GM23338 (cell line): Measurements from ENCODE around the gene MIPEP. TPM values are rescaled to one million over a fixed set of nuclear protein-coding genes. Genes with fewer than 3 reads are reported as not detected.

Experiments used
- ATAC-seq: fragments of 200-7000 bp; cut with Tn5 transposase; 3 replicates; pipeline ENCODE4 v1.9.1; 2020
- DNase-seq: peaks from one replicate; pipeline ENCODE4 v3.0.0-alpha.2; 2015; ENCODE audit warnings: low spot score
- H2AFZ ChIP-seq: fragments of 200-600 bp; sonication (generic); 2 replicates; pipeline ENCODE4 v1.8.0; 2016; ENCODE audit warnings: antibody characterized with exemption, mild to moderate bottlenecking, moderate library complexity
- H3F3A ChIP-seq: fragments of 200-600 bp; sonication (generic); replicated peaks from 2 replicates; pipeline ENCODE4 v1.8.0; 2017; ENCODE audit warnings: antibody characterized with exemption, mixed run types, low read depth
- H3K27ac ChIP-seq: fragments of 200-600 bp; sonication (generic); 2 replicates; pipeline ENCODE4 v1.6.1; 2016; ENCODE audit warnings: low read depth
- H3K27me3 ChIP-seq: fragments of 200-600 bp; sonication (generic); 2 replicates; pipeline ENCODE4 v1.8.0; 2016; ENCODE audit warnings: mild to moderate bottlenecking, mixed run types, moderate library complexity; ENCODE audit not compliant: insufficient read depth
- H3K36me3 ChIP-seq: fragments of 200-600 bp; sonication (generic); 2 replicates; pipeline ENCODE4 v1.8.0; 2016; ENCODE audit warnings: mild to moderate bottlenecking; ENCODE audit not compliant: insufficient read depth
- H3K4me1 ChIP-seq: fragments of 200-600 bp; sonication (generic); 2 replicates; pipeline ENCODE4 v1.8.0; 2016; ENCODE audit warnings: mild to moderate bottlenecking, moderate library complexity; ENCODE audit not compliant: insufficient read depth
- H3K4me2 ChIP-seq: fragments of 200-600 bp; sonication (generic); 2 replicates; pipeline ENCODE4 v1.7.1; 2017; ENCODE audit warnings: mixed run types
- H3K4me3 ChIP-seq: fragments of 200-600 bp; sonication (generic); 2 replicates; pipeline ENCODE4 v1.6.1; 2016; ENCODE audit warnings: mixed run types
- H3K79me2 ChIP-seq: fragments of 200-600 bp; sonication (generic); replicated peaks from 2 replicates; pipeline ENCODE4 v1.8.0; 2017; ENCODE audit warnings: mild to moderate bottlenecking; ENCODE audit not compliant: insufficient read depth
- H3K9me2 ChIP-seq: fragments of 200-600 bp; sonication (generic); 2 replicates; pipeline ENCODE4 v1.8.0; 2017; ENCODE audit not compliant: insufficient read depth
- H4K20me1 ChIP-seq: fragments of 200-600 bp; sonication (generic); replicated peaks from 2 replicates; pipeline ENCODE4 v1.8.0; 2017; ENCODE audit warnings: mild to moderate bottlenecking; ENCODE audit not compliant: insufficient read depth
- H3K27ac Mint-ChIP-seq: 2 replicates; pipeline ENCODE4 v1.8.0; 2020; ENCODE audit warnings: inconsistent platforms, mild to moderate bottlenecking, moderate library complexity, mixed read lengths
- H3K27me3 Mint-ChIP-seq: 3 replicates; pipeline ENCODE4 v1.8.0; 2022; ENCODE audit warnings: low read depth, mild to moderate bottlenecking, moderate library complexity, mixed read lengths, inconsistent platforms; ENCODE audit not compliant: insufficient read depth, poor library complexity
- H3K36me3 Mint-ChIP-seq: 3 replicates; pipeline ENCODE4 v1.8.0; 2021; ENCODE audit warnings: low read depth, mild to moderate bottlenecking, inconsistent platforms, moderate library complexity, mixed read lengths
- H3K4me1 Mint-ChIP-seq: 3 replicates; pipeline ENCODE4 v1.8.0; 2020; ENCODE audit warnings: mild to moderate bottlenecking, inconsistent platforms, mixed read lengths
- H3K4me3 Mint-ChIP-seq: 3 replicates; pipeline ENCODE4 v1.8.0; 2021; ENCODE audit warnings: moderate library complexity, mild to moderate bottlenecking, inconsistent platforms, mixed read lengths
- H3K9me3 Mint-ChIP-seq: 3 replicates; pipeline ENCODE4 v1.8.0; 2020; ENCODE audit warnings: moderate library complexity, mild to moderate bottlenecking, inconsistent platforms, mixed read lengths
- CREB1 ChIP-seq: fragments of 250-450 bp; sonication (Bioruptor Pico); IDR thresholded peaks from 2 replicates; pipeline ENCODE4 v1.5.0; 2020; ENCODE audit warnings: low read depth, mild to moderate bottlenecking, moderate library complexity
- CTCF ChIP-seq, 2 experiments: fragments of 200-600 bp in 1 of 2; sonication (generic) in 1 of 2; conservative IDR thresholded peaks; 2 replicates each; pipeline versions ENCODE4 v1.5.1 to v1.6.1; 2016 to 2017; ENCODE audit warnings: antibody characterized with exemption in 2 of 2, low read depth in 2 of 2, mild to moderate bottlenecking in 2 of 2, moderate library complexity in 1 of 2
- EZH2 ChIP-seq: fragments of 200-600 bp; sonication (generic); IDR thresholded peaks from one replicate; pipeline ENCODE4 v1.8.0; 2017; ENCODE audit warnings: antibody characterized with exemption, mild to moderate bottlenecking, low read depth; ENCODE audit not compliant: unreplicated experiment
- EZH2phosphoT487 ChIP-seq: fragments of 200-600 bp; sonication (generic); IDR thresholded peaks from one replicate; pipeline ENCODE4 v1.8.1; 2018; ENCODE audit warnings: antibody characterized with exemption; ENCODE audit not compliant: unreplicated experiment
- JUNB ChIP-seq: IDR thresholded peaks from one replicate; pipeline ENCODE4 v1.6.1; 2016; ENCODE audit warnings: antibody characterized with exemption; ENCODE audit not compliant: unreplicated experiment
- NANOG ChIP-seq: IDR thresholded peaks from 2 replicates; pipeline ENCODE4 v1.6.1; 2016; ENCODE audit warnings: antibody characterized with exemption, borderline replicate concordance
- POLR2AphosphoS5 ChIP-seq: IDR thresholded peaks from 2 replicates; pipeline ENCODE4 v1.6.1; 2016; ENCODE audit warnings: antibody characterized with exemption, low read depth
- STAT1 ChIP-seq: IDR thresholded peaks from one replicate; pipeline ENCODE4 v1.6.1; 2016; ENCODE audit warnings: antibody characterized with exemption; ENCODE audit not compliant: unreplicated experiment
- ZNF114 ChIP-seq: fragments of 250-450 bp; sonication (Bioruptor Pico); IDR thresholded peaks from 2 replicates; pipeline ENCODE4 v1.5.0; 2020; ENCODE audit warnings: mild to moderate bottlenecking, moderate library complexity
- ZNF331 ChIP-seq: fragments of 250-450 bp; sonication (Bioruptor Pico); IDR thresholded peaks from 2 replicates; pipeline ENCODE4 v1.5.0; 2020; ENCODE audit warnings: low read depth, mild to moderate bottlenecking, moderate library complexity
- polyA plus RNA-seq: library from polyadenylated mRNA; unstranded; fragments of >200 nt; fragmentation: Nextera tagmentation; extraction: Ambion mirVana; gene quantifications from 2 replicates; pipeline ENCODE4 v1.2.1, GENCODE V29; 2016
- total RNA-seq: library from RNA; depleted of rRNA; stranded (reverse); fragments of >200 nt; shearing (Covaris generic); gene quantifications from 2 replicates; pipeline ENCODE4 v1.2.3, GENCODE V29; 2014
- TF ChIP-seq, protein P1 (sequence below): IDR thresholded peaks from one replicate; pipeline ENCODE4 v1.6.1; 2018; ENCODE audit warnings: antibody characterized with exemption; ENCODE audit not compliant: unreplicated experiment
- TF ChIP-seq, protein P2 (sequence below): IDR thresholded peaks from 2 replicates; pipeline ENCODE4 v1.6.1; 2016; ENCODE audit warnings: antibody characterized with exemption

Gene MIPEP
- total and polyA plus RNA-seq, 2 experiments from 2014 or later, result 20.8 to 22.5 TPM

DNA sequence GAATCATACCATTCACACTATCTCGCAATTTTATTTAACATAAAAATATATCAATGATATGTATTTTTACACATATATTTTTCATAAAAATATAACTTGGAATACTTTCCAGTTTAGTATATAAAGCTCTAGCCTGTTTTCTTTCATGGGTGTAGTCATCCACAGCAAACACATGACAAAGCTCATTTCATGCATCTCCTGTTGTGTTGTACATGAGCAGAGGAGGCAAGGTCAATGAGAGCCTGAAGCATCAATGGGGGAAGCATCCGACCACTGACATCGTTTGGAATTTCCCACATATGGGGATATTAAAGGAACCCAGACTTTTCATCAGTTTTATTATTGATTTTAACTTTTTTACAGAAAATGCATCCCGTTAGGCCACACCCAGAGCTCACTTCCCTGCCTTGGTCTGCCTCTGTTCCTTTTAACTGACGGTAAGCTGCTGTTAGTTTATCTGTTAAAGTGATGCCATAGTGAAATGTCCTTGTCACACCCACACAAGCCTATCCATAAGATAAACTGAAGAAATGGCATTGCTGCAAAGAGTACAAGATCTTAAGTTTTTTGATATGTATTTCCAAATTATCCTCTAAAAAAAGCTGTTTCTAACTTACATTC lies 44.0 kb downstream of the MIPEP start:
- H3K27ac Mint-ChIP-seq, result no peak overlapping the region
- Histone ChIP-seq H3K9me2 (no peaks in the 10 kb centered on the region), H3K4me3 (no peak overlapping the region), H3K27me3 (no peaks in the 10 kb centered on the region), H2AFZ (no peak overlapping the region), H4K20me1 (no peaks in the 10 kb centered on the region), H3K36me3 (no peaks in the 10 kb centered on the region), H3K4me2 (no peak overlapping the region), H3K4me1 (no peaks in the 10 kb centered on the region), H3K27ac (no peak overlapping the region), H3F3A (no peaks in the 10 kb centered on the region), H3K79me2 (no peaks in the 10 kb centered on the region)
- no peak overlapping the region for H3K4me3 Mint-ChIP-seq
- H3K36me3 Mint-ChIP-seq, result no peaks in the 10 kb centered on the region
- no peaks in the 10 kb centered on the region for H3K27me3 Mint-ChIP-seq
- TF ChIP-seq NANOG (no peak), JUNB (no peak)
- TF ChIP-seq, protein P1, sequence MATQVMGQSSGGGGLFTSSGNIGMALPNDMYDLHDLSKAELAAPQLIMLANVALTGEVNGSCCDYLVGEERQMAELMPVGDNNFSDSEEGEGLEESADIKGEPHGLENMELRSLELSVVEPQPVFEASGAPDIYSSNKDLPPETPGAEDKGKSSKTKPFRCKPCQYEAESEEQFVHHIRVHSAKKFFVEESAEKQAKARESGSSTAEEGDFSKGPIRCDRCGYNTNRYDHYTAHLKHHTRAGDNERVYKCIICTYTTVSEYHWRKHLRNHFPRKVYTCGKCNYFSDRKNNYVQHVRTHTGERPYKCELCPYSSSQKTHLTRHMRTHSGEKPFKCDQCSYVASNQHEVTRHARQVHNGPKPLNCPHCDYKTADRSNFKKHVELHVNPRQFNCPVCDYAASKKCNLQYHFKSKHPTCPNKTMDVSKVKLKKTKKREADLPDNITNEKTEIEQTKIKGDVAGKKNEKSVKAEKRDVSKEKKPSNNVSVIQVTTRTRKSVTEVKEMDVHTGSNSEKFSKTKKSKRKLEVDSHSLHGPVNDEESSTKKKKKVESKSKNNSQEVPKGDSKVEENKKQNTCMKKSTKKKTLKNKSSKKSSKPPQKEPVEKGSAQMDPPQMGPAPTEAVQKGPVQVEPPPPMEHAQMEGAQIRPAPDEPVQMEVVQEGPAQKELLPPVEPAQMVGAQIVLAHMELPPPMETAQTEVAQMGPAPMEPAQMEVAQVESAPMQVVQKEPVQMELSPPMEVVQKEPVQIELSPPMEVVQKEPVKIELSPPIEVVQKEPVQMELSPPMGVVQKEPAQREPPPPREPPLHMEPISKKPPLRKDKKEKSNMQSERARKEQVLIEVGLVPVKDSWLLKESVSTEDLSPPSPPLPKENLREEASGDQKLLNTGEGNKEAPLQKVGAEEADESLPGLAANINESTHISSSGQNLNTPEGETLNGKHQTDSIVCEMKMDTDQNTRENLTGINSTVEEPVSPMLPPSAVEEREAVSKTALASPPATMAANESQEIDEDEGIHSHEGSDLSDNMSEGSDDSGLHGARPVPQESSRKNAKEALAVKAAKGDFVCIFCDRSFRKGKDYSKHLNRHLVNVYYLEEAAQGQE, result no peak
- no peak for DNase-seq
- H3K4me1 Mint-ChIP-seq, result peaks cover 5% of the 10 kb centered on the region; the same call in 2 of the 3 replicates
- no peak for ATAC-seq
- no peaks in the 10 kb centered on the region for H3K9me3 Mint-ChIP-seq

DNA sequence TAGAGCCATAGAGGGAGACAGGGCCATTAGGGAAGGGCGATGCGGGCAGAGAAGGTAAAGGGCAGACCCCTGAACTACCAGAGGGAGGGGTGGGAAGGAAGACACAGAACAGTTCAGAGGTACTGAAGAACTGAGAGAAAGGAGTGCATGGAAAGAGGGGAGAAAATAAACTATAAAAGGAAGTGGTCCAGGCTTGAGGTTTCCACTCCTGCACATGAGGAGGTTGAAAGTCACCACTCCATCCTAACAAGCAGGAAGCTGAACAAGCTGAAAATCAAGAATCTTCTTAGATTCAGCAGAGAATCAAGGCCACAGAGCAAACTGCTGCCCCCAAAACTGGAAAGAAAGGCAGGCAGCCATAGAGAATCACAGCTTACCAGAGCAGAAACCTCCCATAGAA lies 45.1 kb downstream of the MIPEP start:
- no peaks in the 10 kb centered on the region for H3K79me2 ChIP-seq
- Mint-ChIP-seq H3K36me3 (no peaks in the 10 kb centered on the region), H3K4me1 (peaks cover 5% of the 10 kb centered on the region; the same call in 2 of the 3 replicates), H3K9me3 (no peaks in the 10 kb centered on the region), H3K27me3 (no peaks in the 10 kb centered on the region), H3K27ac (no peak overlapping the region; the same call in 1 of the 2 replicates), H3K4me3 (no peak overlapping the region)
- no peak overlapping the region for H3K4me2 ChIP-seq
- no peak overlapping the region for H3K4me3 ChIP-seq
- no peak overlapping the region for H3K27ac ChIP-seq
- no peaks in the 10 kb centered on the region for H4K20me1 ChIP-seq
- no peaks in the 10 kb centered on the region for H3F3A ChIP-seq
- H2AFZ ChIP-seq, result no peak overlapping the region
- ATAC-seq, result no peak
- no peaks in the 10 kb centered on the region for H3K27me3 ChIP-seq
- H3K36me3 ChIP-seq, result no peaks in the 10 kb centered on the region
- H3K4me1 ChIP-seq, result no peaks in the 10 kb centered on the region
- no peaks in the 10 kb centered on the region for H3K9me2 ChIP-seq
- DNase-seq, result no peak
- TF ChIP-seq EZH2, result no peak
- TF ChIP-seq POLR2AphosphoS5, result no peak
- TF ChIP-seq EZH2phosphoT487, result no peak
- TF ChIP-seq ZNF331, result no peak
- TF ChIP-seq, protein P2, sequence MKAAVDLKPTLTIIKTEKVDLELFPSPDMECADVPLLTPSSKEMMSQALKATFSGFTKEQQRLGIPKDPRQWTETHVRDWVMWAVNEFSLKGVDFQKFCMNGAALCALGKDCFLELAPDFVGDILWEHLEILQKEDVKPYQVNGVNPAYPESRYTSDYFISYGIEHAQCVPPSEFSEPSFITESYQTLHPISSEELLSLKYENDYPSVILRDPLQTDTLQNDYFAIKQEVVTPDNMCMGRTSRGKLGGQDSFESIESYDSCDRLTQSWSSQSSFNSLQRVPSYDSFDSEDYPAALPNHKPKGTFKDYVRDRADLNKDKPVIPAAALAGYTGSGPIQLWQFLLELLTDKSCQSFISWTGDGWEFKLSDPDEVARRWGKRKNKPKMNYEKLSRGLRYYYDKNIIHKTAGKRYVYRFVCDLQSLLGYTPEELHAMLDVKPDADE, result no peak
- no peak for TF ChIP-seq JUNB
- no peak for TF ChIP-seq STAT1
- TF ChIP-seq CTCF (conservative IDR thresholded peaks at IDR 0.05; ENCODE audit: low read depth in 2 of 2), result no peak
- no peak for TF ChIP-seq CREB1
- TF ChIP-seq ZNF114, result no peak
- no peak for TF ChIP-seq NANOG
